DLD1 (cell line): ENCODE data around the gene IQGAP3.

Experiments
- in situ Hi-C: cut with HindIII; loops from 2 replicates; pipeline ENCODE4 v1.10.0; 2017; ENCODE audit warnings: low sequenced_read_pairs

IQGAP3 gene

DNA sequence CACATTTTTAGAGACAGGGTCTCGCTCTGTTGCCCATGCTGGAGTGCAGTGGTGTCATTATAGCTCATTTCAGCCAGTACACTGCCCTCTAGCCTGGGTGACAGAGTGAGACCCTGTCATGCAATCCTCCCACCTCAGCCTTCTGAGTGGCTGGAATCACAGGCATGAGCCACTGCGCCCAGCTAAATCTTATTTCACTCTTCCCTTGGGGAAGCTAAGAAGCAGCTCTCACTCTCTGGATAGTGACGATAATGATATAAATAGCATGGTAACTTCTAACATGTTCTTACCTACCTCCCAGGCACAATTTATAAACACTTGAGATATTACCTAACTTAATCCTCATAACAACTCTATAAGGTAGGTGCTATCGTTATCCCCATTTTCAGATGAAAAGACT, 24.9 kb downstream of the IQGAP3 start:
- in situ Hi-C loops: no loop called here

GRCh38 chr1:156546267-156546666, 26.1 kb downstream of the IQGAP3 start:
- in situ Hi-C loops: no loop called here

DNA sequence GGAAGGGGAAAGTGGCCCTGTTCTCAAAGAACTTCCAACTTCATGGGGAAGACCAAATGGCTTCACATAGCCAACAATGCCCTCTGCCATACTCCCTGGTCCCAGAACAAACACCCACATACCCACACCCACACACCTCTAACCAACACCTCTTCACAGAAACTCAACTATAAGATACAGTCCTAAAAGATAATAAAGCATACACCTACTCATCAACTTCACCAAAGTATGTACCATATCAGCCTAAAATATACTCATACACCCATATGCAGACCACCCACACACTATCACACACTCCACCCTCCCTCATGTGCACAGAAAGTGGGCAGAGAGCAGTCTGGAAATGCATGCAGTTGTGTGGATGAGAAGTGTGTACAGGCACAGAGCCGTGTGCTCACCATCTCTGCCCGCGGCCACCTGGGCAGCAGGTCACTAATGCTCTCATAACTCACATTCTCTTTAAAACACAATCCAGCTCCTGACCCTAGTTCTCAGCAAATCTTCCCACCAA, 27.7 kb downstream of the IQGAP3 start:
- in situ Hi-C loops: no loop called here

DNA sequence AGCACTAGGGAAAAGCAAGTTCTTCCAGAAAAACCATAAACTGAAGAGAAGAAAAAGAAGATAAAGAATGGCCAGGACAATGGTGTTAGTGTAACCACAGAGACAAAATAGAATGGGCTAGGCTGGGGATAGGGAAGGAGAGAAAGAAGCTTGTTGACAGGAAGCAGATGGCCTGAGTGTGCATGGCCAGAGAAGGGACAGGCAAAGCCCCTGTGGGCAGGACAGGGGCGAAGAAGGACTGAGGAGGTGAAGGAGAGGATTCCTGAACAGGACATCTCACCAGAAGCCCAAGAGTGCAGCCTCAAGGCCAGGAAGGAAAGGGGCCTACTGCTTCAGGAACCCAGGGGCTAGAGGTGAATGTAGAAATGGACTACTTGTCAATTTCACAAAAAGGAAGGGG, 29.3 kb downstream of the IQGAP3 start:
- in situ Hi-C loops: no loop called here

DNA sequence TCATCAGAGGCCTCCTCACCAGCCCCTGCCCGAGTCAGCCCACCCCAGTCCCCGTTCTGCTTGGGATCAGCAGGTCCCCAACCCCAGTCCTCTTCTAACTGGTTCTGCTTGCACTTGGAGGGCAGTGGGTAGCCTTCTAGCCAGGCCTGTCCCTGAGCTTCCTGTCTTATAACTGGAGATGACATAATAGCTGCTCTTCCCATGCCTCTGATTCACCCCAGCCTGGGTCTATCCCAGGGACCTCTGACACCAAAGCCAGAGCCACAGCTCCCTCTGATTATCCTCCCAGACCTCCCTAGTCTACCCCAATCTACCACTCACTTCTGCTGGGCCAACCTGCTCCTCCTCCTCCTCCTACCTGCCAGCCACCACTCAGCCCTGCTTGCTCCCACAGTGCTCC, 31.4 kb downstream of the IQGAP3 start:
- in situ Hi-C loops: no loop called here

- in situ Hi-C loops: no loop called here
Measured at GRCh38 chr1:156539818-156540355, 32.5 kb downstream of the IQGAP3 start.

GRCh38 chr1:156538711-156539440, 33.5 kb downstream of the IQGAP3 start:
- in situ Hi-C loops: no loop called here

DNA sequence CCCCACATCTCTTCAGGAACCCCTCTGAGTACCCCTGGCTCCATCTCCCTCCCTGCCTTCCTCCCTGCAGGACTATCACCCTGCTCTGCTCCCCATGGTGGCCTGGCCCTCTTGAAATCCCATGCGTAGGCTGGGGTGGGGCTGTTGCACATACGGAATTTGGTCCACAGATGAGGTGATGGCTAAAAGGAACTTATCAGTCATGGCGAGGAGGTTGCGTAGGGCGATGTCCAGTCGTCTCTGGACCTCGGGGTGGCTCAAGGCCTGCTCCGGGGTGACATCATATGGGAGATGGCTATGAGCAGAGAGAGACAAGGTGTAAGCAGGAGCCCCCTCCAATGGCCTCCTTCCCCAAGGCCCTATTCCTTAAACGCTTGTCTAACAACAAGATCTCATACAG, 35.3 kb downstream of the IQGAP3 start:
- in situ Hi-C loops: no loop called here

DNA sequence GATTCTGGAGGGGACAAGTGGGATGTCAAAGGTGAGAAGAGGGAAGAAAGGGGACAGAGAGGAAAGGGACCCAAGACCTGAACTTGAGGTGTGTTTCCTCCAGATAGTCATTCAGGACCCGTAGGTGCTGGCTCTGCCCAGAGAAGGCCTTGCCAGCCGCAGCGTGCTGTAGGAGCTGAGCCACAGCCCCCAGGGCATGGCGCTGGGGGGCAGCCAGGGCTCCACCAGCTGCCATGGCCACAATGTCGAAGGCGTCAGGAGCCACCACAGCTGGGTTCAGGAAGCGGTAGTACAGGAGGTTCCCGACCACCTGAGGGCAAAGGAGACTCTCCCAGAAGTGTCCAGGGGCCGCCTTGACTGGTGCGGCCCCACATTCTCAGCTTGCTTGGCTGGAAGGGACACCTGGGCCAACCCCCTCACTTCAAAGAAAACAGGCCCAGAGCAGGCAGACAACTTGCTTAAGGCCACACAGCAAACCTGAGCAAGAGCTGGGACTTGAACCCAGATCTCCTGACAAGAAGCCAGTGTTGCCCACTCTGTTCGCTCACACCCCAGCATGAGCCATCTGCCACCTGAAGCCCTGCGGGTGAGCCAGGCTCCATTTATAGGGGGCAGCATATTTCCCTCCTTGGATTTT, 37.8 kb downstream of the IQGAP3 start:
- in situ Hi-C loops: no loop called here

- in situ Hi-C loops: no loop called here
Measured at GRCh38 chr1:156533568-156534220, 38.7 kb downstream of the IQGAP3 start.

DNA sequence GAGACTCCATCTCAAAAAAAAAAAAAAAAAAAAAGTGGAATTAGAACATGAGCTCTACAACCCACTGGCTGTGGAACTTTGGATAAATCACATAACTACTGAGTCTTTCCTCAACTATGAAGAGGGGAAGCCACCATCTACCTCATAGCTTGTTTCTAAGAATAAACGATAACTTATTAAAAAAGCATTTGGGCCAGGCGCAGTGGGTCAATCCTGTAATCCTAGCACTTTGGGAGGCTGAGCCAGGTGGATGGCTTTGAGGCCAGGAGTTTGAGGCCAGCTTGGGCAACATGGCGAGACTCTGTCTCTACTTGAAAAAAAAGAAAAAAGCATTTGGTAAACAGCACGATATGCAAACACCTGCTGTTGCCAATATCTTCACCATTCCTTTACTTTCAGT, 40.0 kb downstream of the IQGAP3 start:
- in situ Hi-C loops: no loop called here

DNA sequence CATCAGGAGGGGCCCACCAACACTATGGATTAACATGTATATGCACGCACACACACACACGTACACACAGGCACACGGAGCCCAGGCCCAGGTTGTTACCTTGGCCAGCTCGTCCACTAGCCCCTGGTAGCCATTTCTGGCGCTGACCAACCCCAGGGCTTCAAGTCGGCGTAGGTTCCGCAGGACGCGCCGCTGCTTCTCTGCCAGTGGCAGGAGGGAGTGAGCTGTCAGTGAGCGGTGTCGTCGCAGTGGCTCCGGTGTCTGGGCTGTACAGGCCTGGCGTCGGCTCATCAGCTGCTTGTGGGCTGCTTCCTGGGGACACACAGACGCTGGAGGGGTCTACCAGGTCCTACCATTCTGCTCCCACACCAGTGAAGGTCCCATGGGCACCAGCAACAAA, 42.4 kb downstream of the IQGAP3 start:
- in situ Hi-C loops: no loop called here

DNA sequence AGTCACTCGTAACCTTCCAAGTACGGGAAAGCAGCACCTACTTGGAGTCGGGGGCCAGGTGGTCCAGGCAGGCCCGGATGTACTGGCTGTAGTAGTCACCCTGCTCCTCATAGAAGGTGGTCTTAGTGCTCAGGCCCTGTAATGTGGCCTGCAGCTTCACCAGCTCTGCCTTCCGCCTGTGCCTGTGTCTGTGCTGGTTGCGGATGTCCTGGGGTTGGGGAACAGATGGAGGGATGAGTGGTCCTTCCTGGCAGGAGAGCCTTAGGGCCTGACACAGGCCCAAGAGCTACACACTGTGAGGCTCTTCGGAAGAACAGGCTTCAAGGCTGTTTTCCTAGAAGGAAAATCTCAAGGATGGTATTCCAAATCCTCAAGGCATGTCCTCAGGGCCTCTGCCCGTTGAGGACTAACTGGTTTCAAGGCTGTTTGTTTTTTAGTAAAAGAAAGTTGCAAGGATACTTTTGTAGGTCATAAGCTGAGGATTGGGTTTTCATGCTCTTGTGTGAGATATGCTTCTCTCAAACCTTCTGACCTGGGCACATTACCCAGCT, 43.4 kb downstream of the IQGAP3 start:
- in situ Hi-C loops: loop anchor here (10.0 kb wide), 1 partner anchor 56 kb away; no protein-coding TSS in a partner anchor

DNA sequence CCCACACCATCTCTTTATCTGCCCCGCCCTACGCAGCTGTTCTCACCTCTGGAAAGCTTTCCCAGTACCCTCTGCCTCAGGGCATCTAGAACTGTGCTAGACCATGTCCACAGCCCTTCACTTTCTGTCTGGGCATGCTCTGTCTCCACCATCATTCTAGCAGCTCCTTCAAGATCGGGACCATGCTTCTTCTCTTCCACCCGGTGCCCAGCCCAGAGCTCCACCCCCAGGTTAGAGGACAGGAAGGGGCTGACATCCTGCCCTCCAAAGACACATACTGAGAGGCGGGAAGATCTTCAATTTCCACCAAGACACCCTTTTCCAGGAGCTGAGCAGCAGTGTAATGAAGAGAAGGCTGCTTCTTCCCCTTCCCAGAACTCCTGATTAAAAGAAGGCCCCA, 44.1 kb downstream of the IQGAP3 start:
- in situ Hi-C loops: loop anchor here (10.0 kb wide), 1 partner anchor 57 kb away; no protein-coding TSS in a partner anchor

- in situ Hi-C loops: loop anchor here (10.0 kb wide), 1 partner anchor 57 kb away; no protein-coding TSS in a partner anchor
Measured at GRCh38 chr1:156527584-156527983, 44.8 kb downstream of the IQGAP3 start.

DNA sequence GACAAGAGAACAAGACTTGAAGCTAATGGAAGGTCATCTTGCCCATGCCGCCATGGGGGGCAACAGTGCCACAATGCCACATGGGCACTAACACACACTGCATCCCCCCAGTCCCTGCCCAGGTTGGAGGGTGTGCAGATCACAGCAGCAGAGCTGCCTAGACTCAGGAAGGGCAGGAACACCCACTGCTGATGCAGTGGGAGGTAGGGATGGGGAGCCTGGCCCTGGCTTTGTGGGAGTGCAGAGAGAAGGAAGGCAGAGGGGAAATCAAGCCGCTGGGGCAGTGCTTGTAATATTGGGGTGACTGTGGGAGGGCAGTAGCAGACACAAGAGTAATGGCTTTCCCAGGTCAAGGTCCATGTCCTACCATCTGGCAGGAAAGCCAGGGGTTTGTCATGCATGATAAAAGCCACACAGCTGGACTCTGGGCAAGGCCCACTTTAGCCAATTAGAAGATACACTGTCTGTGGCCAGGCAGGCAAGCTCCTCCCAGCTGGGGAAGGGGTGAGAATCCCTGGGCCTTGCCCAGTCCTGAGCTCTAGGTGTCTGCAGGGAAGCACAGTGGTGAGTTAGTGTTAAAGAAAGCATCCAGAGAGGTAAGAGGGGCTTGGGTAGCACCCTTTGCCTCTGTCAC, 46.4 kb downstream of the IQGAP3 start:
- in situ Hi-C loops: loop anchor here (10.0 kb wide), 1 partner anchor 59 kb away; no protein-coding TSS in a partner anchor

- in situ Hi-C loops: loop anchor here (10.0 kb wide), 1 partner anchor 60 kb away; no protein-coding TSS in a partner anchor
Measured at GRCh38 chr1:156525071-156525501, 47.3 kb downstream of the IQGAP3 start.

- in situ Hi-C loops: loop anchor here (10.0 kb wide), 1 partner anchor 60 kb away; no protein-coding TSS in a partner anchor
Measured at GRCh38 chr1:156524481-156524869, 47.9 kb downstream of the IQGAP3 start.

- in situ Hi-C loops: loop anchor here (10.0 kb wide), 1 partner anchor 61 kb away; no protein-coding TSS in a partner anchor
Measured at GRCh38 chr1:156523801-156524480, 48.4 kb downstream of the IQGAP3 start.
